H1 (cell line): ENCODE results near the gene SLC2A5. TPM values are rescaled to one million over a fixed set of nuclear protein-coding genes. Genes with fewer than 3 reads are reported as not detected.

Experiments used
- CTCF ChIA-PET: fragments of 300-600 bp; sonication (Branson Sonifier 250); formaldehyde crosslinking; loops from one replicate; lab custom pipeline; 2021; ENCODE audit not compliant: partially characterized antibody; lab: Charles Lee
- POLR2A ChIA-PET: fragments of 300-600 bp; sonication (Branson Sonifier 250); formaldehyde crosslinking; loops from one replicate; lab custom pipeline; 2021; ENCODE audit warnings: inconsistent platforms; ENCODE audit not compliant: partially characterized antibody; lab: Charles Lee
- DNase-seq, 2 experiments: peaks; one replicate each; pipeline versions ENCODE4 v3.0.0 to v3.0.0-alpha.2; 2010 to 2022; ENCODE audit warnings: low spot score in 2 of 2, low read depth in 1 of 2, mixed read lengths in 1 of 2
- FAIRE-seq: peaks from 2 replicates; lab custom pipeline; 2011; peaks lifted over from hg19 to GRCh38; lab: Jason Lieb, UNC
- H2AFZ ChIP-seq: 2 replicates; pipeline ENCODE4 v1.8.1; 2012; ENCODE audit warnings: low read length, inconsistent platforms
- H2AK5ac ChIP-seq: 2 replicates; pipeline ENCODE4 v1.6.1; 2013; ENCODE audit warnings: low read depth, low read length
- H2BK120ac ChIP-seq: replicated peaks from 2 replicates; pipeline ENCODE3; 2013; ENCODE audit warnings: low read depth, low read length, inconsistent platforms
- H2BK12ac ChIP-seq: 2 replicates; pipeline ENCODE4 v1.6.1; 2013; ENCODE audit warnings: low read depth, low read length
- H2BK15ac ChIP-seq: 2 replicates; pipeline ENCODE4 v1.6.1; 2013; ENCODE audit warnings: low read length
- H2BK20ac ChIP-seq: 2 replicates; pipeline ENCODE4 v1.6.1; 2013; ENCODE audit warnings: low read length
- H2BK5ac ChIP-seq: 2 replicates; pipeline ENCODE4 v1.6.1; 2013; ENCODE audit warnings: low read depth, low read length
- H3K14ac ChIP-seq: 2 replicates; pipeline ENCODE4 v1.6.1; 2013; ENCODE audit warnings: inconsistent platforms; ENCODE audit not compliant: insufficient read length
- H3K18ac ChIP-seq: 2 replicates; pipeline ENCODE4 v1.6.1; 2013; ENCODE audit warnings: low read length; ENCODE audit errors: extremely low read depth
- H3K23ac ChIP-seq: 2 replicates; pipeline ENCODE4 v1.6.1; 2013; ENCODE audit warnings: inconsistent platforms; ENCODE audit not compliant: insufficient read length
- H3K23me2 ChIP-seq: 2 replicates; pipeline ENCODE4 v1.6.1; 2013; ENCODE audit warnings: low read depth, low read length
- H3K27ac ChIP-seq: 2 replicates; pipeline ENCODE4 v1.6.1; 2011; ENCODE audit warnings: low read depth, low read length, inconsistent platforms
- H3K27me3 ChIP-seq, 4 experiments: replicated peaks in 1 of 4; 1 replicate in 1 of 4; 2 replicates in 3 of 4; pipeline versions ENCODE4 v1.6.1 to v1.8.1; 2011 to 2013; ENCODE audit warnings: low read length in 3 of 4, mild to moderate bottlenecking in 3 of 4, inconsistent platforms in 2 of 4, mixed read lengths in 2 of 4, moderate library complexity in 1 of 4; ENCODE audit not compliant: control insufficient read depth in 3 of 4, insufficient read depth in 3 of 4; ENCODE audit errors: extremely low read depth in 1 of 4
- H3K36me3 ChIP-seq, 4 experiments: 2 replicates each; pipeline versions ENCODE4 v1.6.1 to v1.8.1; 2011 to 2013; ENCODE audit warnings: mild to moderate bottlenecking in 4 of 4, low read length in 3 of 4, moderate library complexity in 2 of 4, control low read depth in 1 of 4, inconsistent platforms in 1 of 4; ENCODE audit not compliant: insufficient read depth in 4 of 4, control insufficient read depth in 2 of 4
- H3K4ac ChIP-seq: replicated peaks from 2 replicates; pipeline ENCODE3; 2013; ENCODE audit warnings: low read length, low read depth, mixed read lengths, inconsistent platforms; ENCODE audit not compliant: insufficient read length
- H3K4me1 ChIP-seq, 4 experiments: replicated peaks in 1 of 4; 1 replicate in 1 of 4; 2 replicates in 3 of 4; pipeline versions ENCODE4 v1.6.1 to v1.8.1; 2011 to 2013; ENCODE audit warnings: low read length in 3 of 4, inconsistent platforms in 2 of 4, mixed read lengths in 1 of 4; ENCODE audit not compliant: insufficient read depth in 4 of 4, control insufficient read depth in 3 of 4
- H3K4me2 ChIP-seq, 2 experiments: 2 replicates each; pipeline versions ENCODE4 v1.6.1 to v1.8.1; 2011 to 2013; ENCODE audit warnings: low read depth in 2 of 2, low read length in 2 of 2, control low read depth in 1 of 2, inconsistent platforms in 1 of 2, mild to moderate bottlenecking in 1 of 2; ENCODE audit not compliant: insufficient read depth in 1 of 2
- H3K4me3 ChIP-seq, 4 experiments: fragments of 200-600, 300-600 bp in 1 of 4; sonication (generic), shearing (Covaris generic), sonication (Bioruptor Twin) in 1 of 4; 2 replicates each; pipeline versions ENCODE4 v1.5.1 to v1.8.1; 2011 to 2016; ENCODE audit warnings: low read length in 4 of 4, low read depth in 3 of 4, control low read depth in 2 of 4, inconsistent platforms in 2 of 4, mild to moderate bottlenecking in 2 of 4, mixed read lengths in 1 of 4, moderate library complexity in 1 of 4; ENCODE audit not compliant: insufficient read depth in 2 of 4; ENCODE audit errors: extremely low read depth in 1 of 4
- H3K56ac ChIP-seq: replicated peaks from 2 replicates; pipeline ENCODE3; 2013; ENCODE audit warnings: low read depth, mild to moderate bottlenecking, mixed read lengths, low read length, inconsistent platforms; ENCODE audit not compliant: insufficient read length
- H3K79me1 ChIP-seq: 2 replicates; pipeline ENCODE4 v1.6.1; 2013; ENCODE audit warnings: low read depth, low read length, control low read depth
- H3K79me2 ChIP-seq, 2 experiments: 2 replicates each; pipeline versions ENCODE4 v1.6.1 to v1.8.1; 2012 to 2013; ENCODE audit warnings: low read length in 2 of 2, mild to moderate bottlenecking in 2 of 2, inconsistent platforms in 1 of 2; ENCODE audit not compliant: insufficient read depth in 2 of 2, control insufficient read depth in 1 of 2
- H3K9ac ChIP-seq, 4 experiments: replicated peaks in 1 of 4; 1 replicate in 1 of 4; 2 replicates in 3 of 4; pipeline versions ENCODE4 v1.6.1 to v1.8.1; 2011 to 2013; ENCODE audit warnings: low read depth in 3 of 4, low read length in 3 of 4, control low read depth in 2 of 4, mild to moderate bottlenecking in 2 of 4, moderate library complexity in 2 of 4, inconsistent platforms in 1 of 4; ENCODE audit errors: extremely low read depth in 1 of 4
- H3K9me3 ChIP-seq, 2 experiments: 2 replicates each; pipeline versions ENCODE4 v1.6.1 to v1.8.1; 2012 to 2013; ENCODE audit warnings: mild to moderate bottlenecking in 2 of 2, moderate library complexity in 2 of 2, control low read depth in 1 of 2, inconsistent platforms in 1 of 2, low read depth in 1 of 2, low read length in 1 of 2, mixed read lengths in 1 of 2; ENCODE audit not compliant: insufficient read depth in 2 of 2
- H4K20me1 ChIP-seq, 2 experiments: replicated peaks in 1 of 2; 2 replicates each; pipeline versions ENCODE3 to v1.8.1; 2011 to 2013; ENCODE audit warnings: inconsistent platforms in 2 of 2, low read length in 2 of 2, mild to moderate bottlenecking in 1 of 2; ENCODE audit not compliant: insufficient read depth in 2 of 2, control insufficient read depth in 1 of 2
- H4K5ac ChIP-seq: 2 replicates; pipeline ENCODE4 v1.6.1; 2013; ENCODE audit warnings: low read length, low read depth, mixed read lengths, inconsistent platforms; ENCODE audit not compliant: insufficient read length
- H4K8ac ChIP-seq: 2 replicates; pipeline ENCODE4 v1.8.0; 2013; ENCODE audit warnings: mild to moderate bottlenecking, moderate library complexity, low read length, inconsistent platforms; ENCODE audit not compliant: insufficient read depth; ENCODE audit errors: extremely low read depth
- H4K91ac ChIP-seq: replicated peaks from 2 replicates; pipeline ENCODE3; 2013; ENCODE audit warnings: low read length, mixed read lengths, inconsistent platforms; ENCODE audit not compliant: insufficient read length
- CHD2 ChIP-seq: IDR thresholded peaks from 2 replicates; pipeline ENCODE4 v1.6.1; 2012; ENCODE audit warnings: low read length, improper control_type of control experiment
- JUN ChIP-seq: IDR thresholded peaks from 2 replicates; pipeline ENCODE4 v1.6.1; 2011; ENCODE audit warnings: low read depth, mild to moderate bottlenecking, improper control_type of control experiment, low read length
- POU5F1 ChIP-seq: IDR thresholded peaks from 2 replicates; pipeline ENCODE4 v1.6.1; 2011; ENCODE audit warnings: low read depth, mild to moderate bottlenecking, low read length, moderate library complexity
- SP4 ChIP-seq: IDR thresholded peaks from 2 replicates; pipeline ENCODE4 v1.6.1; 2012; ENCODE audit warnings: low read length, inconsistent platforms
- WGBS, 2 experiments: shearing (Covaris generic) in 1 of 2; methylation state at CpG; one replicate each; pipeline versions ENCODE4 v1.1.6 to v1.1.7; 2013 to 2015; ENCODE audit warnings: low lambda C conversion rate in 2 of 2, mixed read lengths in 2 of 2, inconsistent platforms in 1 of 2, low coverage in 1 of 2, missing lambda C conversion rate in 1 of 2; ENCODE audit not compliant: insufficient replicate concordance in 2 of 2, insufficient coverage in 1 of 2, insufficient read length in 1 of 2; ENCODE audit errors: extremely low coverage in 1 of 2, missing lambda C conversion rate in 1 of 2; 5-methylcytosine and 5-hydroxymethylcytosine counted together
- polyA plus RNA-seq, 7 experiments: library from polyadenylated mRNA; depleted of rRNA in 3 of 7; stranded (reverse) in 5 of 7; unstranded in 2 of 7; fragments of >200 nt in 5 of 7; fragments of 200-250 nt in 2 of 7; gene quantifications; 1 replicate in 5 of 7; 2 replicates in 1 of 7; 4 replicates in 1 of 7; pipeline versions ENCODE4 v1.2.1 to v1.2.3, GENCODE V29; 2011 to 2013; ENCODE audit warnings: missing spikeins in 2 of 7, mixed read lengths in 2 of 7
- total RNA-seq: library from RNA; stranded (reverse); fragmentation: NEBNext Ultra II Directional; extraction: Animal tissue kit (Norgen Biotek cat#: 25700); gene quantifications from 2 replicates; pipeline ENCODE4 v1.2.1, GENCODE V29; 2021

The SLC2A5 gene
- total and polyA plus RNA-seq, 2 of the 8 experiments (the other 6 are each of a cell fraction or from before 2014, with no cell fraction given), result 0.12 TPM; not detected in 1

DNA sequence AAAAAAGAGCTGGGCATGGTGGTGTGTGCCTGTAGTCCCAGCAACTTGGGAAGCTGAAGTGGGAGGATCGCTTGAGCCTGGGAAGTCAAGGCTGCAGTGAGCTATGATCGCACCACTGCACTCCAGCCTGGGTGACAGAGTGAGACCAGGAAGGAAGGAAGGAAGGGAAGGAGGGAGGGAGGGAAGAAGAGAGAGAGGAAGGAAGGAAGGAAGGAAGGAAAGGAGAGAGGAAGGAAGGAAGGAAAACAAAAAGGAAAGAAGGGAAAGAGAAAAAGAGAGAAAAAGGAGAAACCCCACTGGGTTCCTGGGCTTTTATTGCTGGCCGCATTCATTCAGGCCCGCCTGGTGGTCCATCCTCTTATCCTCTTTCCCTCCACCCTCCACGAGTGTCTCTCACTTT is 53.0 kb downstream of the SLC2A5 start:
- CTCF ChIA-PET, result interaction anchor here (3.2 kb wide), 1 partner anchor 12 kb away, joined by 31 read pairs; no protein-coding TSS in a partner anchor
- Histone ChIP-seq H3K4me2 (no peak overlapping the region), H3K27ac (no peak overlapping the region), H2BK20ac (no peak overlapping the region), H3K36me3 (no peaks in the 10 kb centered on the region), H3K79me1 (no peaks in the 10 kb centered on the region), H4K20me1 (no peaks in the 10 kb centered on the region), H3K4me3 (no peak overlapping the region), H3K23me2 (no peaks in the 10 kb centered on the region; the same call in 1 of the 2 replicates), H3K14ac (no peak overlapping the region), H2AFZ (no peak overlapping the region), H3K56ac (no peak overlapping the region), H3K4me1 (no peaks in the 10 kb centered on the region; a peak in 1 of 7 replicates), H4K91ac (no peak overlapping the region), H3K23ac (no peak overlapping the region), H2BK120ac (no peak overlapping the region), H3K79me2 (no peaks in the 10 kb centered on the region), H3K9me3 (no peaks in the 10 kb centered on the region)
- WGBS, 2 experiments, result 90% methylated on average over 5 of the region's 5 CpGs; no CpG with 5 or more reads in 1 of the 2 experiments
- no peak for DNase-seq
- TF ChIP-seq POU5F1 (no peak), JUN (no peak), SP4 (no peak), CHD2 (no peak)
- TF ChIP-seq, all 59 proteins: peak for 0
- no peak overlapping the region for H3K9ac ChIP-seq
- no peak overlapping the region for H4K5ac ChIP-seq
- H4K8ac ChIP-seq, result no peak overlapping the region
- H2BK12ac ChIP-seq, result no peak overlapping the region
- no peak overlapping the region for H2AK5ac ChIP-seq
- H3K18ac ChIP-seq, result no peak overlapping the region; the same call in 1 of the 2 replicates
- H3K4ac ChIP-seq, result no peak overlapping the region
- FAIRE-seq, result no peak
- POLR2A ChIA-PET, result no interaction called here
- no peak overlapping the region for H2BK15ac ChIP-seq
- no peak overlapping the region for H2BK5ac ChIP-seq
- no peaks in the 10 kb centered on the region for H3K27me3 ChIP-seq
